ELF-1 (cell line): Measurements from ENCODE around the gene TTC16.

Source experiments
- DNase-seq: peaks from one replicate; pipeline ENCODE4 v3.0.0-alpha.2; 2016; ENCODE audit warnings: low read depth, low spot score

Gene TTC16

GRCh38 chr9:127715470-127716337 lies at the start of gene TTC16, which contains the start of gene PTRH1:
Gene TTC16, plus strand, starts transcription at chr9:127716079. Its CDS starts 67 bp downstream, at chr9:127716146.
Gene PTRH1, minus strand, starts transcription at chr9:127715663. Its CDS starts 24 bp downstream, at chr9:127715639.
- peak; percentile 98 for DNase-seq

DNA sequence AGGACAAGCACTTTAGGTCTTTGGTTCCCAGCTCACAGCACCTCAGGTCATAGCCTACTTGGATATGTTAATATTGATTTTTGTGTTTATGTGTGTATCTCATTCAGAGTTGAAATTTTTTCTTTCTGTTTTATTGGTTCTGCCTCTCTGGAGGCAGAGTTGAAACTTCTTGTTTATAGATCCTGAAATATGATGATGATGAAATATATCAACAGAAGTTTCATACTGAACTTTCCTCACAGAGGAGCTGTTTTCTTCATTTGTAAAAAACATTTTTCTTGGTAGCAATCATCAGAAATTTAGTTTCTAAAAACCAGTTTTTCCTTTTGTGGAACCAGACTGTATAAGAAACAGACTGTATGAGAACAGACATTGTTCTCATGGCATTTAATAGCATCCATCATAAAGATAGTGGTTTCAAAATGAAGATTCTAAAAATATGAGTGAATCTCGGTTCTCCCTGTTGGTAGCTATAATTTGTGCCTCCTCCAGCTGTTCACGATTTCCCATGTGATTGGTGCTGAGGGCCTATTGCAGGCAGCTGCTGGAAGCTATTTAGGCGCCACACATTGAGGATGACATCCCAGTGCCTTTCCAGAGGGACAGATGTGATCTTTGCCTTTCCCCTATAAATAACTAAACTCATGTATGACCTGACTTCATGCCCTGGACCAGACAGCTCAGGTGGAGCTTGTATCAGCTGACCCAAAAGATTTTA lies 48.6 kb upstream of the TTC16 start:
- no peak for DNase-seq

DNA sequence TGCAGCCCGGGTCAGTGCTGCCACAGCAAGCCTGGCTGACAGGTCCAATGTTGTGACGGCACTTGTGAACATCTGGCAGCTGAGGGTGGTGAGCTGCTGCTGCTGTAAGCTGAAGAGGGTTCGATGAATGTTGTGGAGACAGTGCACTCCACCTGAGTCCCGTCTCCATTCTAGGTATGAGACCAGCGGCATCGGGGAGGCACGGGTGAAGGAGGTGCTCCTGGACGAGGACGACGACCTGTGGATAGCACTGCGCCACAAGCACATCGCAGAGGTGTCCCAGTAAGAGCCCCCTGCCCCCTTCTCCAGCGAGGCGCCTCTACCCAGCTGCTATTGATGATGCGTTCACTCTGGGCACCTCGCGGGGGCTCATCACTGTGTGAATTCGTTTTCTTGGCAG lies 48.0 kb upstream of the TTC16 start:
- DNase-seq, result no peak

- DNase-seq, result no peak
These were observed 42.6 kb upstream of the TTC16 start for GRCh38 chr9:127673234-127673633.

DNA sequence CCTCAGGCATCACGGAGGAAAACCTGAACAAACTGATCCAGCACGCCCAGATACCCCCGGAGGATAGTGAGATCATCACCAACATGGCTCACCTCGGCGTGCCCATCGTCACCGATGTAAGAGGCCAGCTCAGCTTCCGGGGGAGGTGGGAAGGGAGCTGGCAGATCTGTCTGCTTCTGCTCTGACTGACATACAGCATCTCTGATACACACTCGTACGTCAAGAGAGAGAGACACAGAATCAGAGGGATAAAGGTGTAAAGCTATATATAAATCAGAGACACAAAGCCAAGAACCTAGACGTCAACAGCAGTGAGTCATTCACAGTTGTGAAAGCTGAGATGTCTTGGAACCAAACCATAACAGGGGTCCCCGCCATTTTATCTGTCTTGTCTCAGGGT lies 39.2 kb upstream of the TTC16 start:
- DNase-seq, result no peak

DNA sequence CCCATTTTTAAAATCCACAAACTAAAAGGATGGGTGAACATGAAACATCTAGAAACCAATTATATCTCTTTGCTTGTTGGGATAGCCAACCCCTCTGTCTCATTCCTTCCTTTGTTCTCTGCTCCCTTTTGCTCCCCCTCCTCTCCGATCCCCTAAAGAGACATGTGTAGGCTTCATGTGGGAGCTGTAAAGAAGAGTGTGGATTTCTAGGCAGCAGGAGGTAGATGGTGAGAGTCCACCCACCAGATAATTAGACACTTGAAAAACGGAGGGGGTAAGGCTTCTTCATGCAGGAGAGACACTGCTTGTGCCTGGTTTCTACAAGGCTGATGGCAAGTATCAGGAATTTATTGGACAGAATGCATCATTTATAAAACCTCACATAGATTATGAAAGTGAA lies 36.4 kb upstream of the TTC16 start:
- no peak for DNase-seq

DNA sequence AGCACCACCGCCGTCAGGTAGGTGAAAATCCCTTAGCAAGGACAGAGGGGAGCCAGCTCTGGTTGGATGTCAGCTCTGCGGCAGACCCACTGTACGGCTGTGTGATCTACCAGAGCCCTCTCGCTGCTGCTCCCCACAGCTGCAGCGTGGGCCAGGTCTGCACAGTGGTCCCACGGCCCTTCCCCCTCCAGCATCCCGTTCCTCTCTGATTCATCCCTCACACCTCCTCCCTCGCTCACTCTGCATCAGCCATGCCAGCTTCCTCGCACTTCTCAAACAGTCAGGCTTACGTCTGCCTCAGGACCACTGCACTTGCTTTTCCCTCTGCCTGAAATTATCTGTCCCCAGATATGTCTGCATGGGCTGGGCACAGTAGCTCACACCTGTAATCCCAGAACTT lies 35.7 kb upstream of the TTC16 start:
- DNase-seq, result no peak

GRCh38 chr9:127680846-127681245 lies 35.0 kb upstream of the TTC16 start:
- no peak for DNase-seq

DNA sequence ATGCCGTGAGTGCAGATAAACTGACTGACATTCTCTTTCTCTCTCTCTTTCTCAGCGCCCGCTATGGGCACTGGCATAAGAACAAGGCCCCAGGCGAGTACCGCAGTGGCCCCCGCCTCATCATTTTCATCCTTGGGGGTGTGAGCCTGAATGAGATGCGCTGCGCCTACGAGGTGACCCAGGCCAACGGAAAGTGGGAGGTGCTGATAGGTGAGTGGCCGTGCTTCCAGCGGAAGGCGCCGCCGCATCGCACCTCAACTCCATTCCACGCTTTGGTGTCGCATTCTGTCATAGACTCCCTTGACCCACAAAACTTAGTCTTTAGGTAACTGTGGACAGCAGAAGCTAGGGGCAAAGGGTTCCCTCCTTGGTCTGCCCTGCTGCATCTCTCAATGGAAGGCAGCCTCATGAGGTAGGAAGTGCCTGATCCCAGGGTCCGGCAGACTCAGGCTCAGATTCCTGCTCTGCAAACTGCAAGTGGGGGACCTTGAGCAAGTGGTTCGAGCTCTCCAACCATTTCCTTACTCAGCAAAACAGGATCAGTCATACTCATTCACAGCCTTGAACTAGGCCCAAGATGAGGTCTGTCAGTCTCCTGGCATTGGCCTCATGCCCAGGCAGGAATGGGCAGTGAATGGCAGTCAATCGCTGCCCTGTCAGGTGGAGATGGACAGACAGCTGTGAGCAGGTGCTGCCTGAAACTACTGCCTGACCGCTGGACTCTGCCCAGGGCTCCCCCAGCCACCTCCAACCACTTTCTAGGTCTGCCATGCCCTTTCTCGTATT lies 33.3 kb upstream of the TTC16 start:
- no peak for DNase-seq

DNA sequence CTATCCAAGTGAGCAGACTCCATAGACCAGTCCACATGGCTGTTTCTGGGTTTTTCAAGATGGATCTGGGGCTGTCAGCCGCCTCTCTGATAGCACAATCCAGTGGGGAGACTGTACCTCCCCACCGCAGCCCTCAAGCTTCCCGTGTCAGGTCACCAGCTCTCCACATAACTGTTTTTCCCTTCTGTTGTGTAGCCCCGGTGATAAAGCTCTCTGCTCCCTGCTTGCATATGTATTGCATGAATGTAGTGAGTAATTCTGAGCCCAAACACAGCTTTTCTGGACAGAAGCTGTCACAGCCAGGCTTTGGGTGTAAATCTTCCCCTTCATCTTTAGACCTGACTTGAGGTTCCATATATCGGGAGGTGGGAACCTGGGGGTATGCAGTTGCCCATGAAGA lies 32.2 kb upstream of the TTC16 start:
- DNase-seq, result no peak

DNA sequence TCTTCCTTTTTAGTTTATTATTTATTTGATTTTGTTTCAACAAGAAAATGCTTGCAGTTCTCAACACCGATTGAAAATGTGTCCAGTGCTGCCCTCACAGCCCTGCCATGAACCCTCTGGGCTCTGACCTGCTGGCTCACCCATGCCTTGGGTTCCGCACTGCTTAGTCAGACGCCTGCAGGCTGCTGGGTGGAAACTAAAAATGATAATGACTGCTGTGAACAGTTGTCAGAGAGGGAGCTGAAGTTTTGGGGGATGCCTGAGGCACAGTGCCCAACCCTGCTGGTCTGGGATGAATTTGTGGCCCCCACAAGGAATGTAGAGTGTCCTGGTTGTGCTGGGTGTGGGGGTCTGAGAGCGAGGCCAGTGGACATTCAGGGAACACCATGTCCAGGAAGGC lies 31.3 kb upstream of the TTC16 start:
- peak; percentile 66 for DNase-seq

DNA sequence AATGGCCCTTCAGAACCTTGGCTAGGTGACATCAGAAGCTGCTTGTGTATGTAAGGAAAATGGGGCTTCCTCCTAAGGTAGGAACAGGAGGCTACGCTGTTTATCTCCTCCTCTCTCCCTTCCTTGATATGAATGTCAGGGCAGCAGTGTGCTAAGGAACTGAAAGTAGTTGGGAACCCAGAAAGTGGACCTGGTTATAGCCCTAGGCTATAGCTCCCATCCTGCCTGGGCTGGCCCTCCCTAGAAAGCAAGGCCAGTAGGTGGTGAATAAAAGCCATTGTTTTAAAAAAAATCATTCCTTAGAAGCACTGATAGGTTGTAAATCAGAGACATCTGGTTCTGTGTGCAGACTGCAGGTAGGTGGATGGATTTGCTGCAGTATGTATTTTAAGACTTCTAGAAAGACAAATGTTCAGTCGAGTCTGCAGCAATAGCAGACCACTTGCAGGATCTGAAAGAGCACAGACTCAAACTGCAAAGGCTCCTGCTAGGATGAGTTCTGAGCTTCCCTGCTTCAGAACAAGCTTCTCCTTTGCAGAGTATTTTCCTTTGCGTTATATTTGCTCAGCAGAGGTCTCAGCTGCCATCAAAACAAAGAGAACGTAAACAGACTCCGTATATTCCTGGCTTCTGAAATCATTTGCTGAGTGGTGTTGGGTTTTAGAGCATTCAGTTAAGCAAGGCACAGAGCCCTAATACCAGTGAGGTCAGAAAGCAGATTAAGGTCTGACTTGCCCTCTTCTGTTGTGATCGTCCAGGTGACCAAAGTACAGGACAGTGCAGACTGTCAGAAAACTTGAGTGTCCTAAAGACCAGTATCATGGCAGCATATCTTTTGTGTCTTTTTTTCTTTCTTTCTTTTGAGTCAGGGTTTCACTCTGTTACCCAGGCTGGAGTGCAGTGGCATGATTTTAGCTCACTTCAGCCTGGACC lies 29.2 kb upstream of the TTC16 start:
- DNase-seq, result no peak

DNA sequence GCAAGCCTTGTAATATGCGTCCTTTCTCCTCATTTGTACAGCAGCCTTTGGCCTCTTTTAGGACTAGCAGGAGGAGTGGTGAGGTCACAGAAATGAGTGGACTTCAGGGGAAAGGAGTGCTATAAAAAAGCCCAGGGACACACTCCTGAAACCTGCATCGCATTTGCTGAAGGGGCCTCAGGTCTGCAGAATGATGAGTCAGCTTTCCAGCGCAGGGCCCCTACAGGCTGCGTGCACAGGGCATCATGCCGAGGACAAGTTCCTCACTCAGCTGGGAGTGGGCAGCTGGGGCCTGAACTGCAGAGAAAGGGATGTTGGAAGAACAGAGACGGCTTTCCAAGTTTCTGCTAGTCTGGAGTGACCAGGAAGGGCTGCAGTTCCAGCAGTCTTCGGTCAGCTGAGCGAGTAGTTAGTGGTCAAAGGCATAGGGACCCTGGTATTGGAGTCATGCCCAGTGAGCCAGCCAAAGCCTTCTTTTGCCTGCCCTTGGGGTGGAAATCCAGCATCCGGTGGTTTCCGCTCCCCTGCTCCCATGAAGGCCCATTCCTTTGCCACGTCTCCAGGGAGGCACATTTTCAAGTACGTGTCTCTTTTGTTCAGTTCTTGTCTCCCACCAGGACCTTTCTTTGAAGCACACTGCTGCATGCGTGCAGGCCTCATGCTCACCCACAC lies 26.4 kb upstream of the TTC16 start:
- DNase-seq, result no peak

DNA sequence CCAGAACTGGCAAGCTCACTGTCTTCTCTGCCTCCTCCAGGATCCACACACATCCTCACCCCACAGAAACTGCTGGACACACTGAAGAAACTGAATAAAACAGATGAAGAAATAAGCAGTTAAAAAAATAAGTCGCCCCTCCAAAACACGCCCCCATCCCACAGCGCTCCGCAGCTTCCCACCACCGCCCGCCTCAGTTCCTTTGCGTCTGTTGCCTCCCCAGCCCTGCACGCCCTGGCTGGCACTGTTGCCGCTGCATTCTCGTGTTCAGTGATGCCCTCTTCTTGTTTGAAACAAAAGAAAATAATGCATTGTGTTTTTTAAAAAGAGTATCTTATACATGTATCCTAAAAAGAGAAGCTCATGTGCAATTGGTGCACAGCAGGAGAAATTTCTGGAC lies 25.1 kb upstream of the TTC16 start:
- DNase-seq, result no peak

GRCh38 chr9:127692071-127692470 lies 23.8 kb upstream of the TTC16 start:
- no peak for DNase-seq

DNA sequence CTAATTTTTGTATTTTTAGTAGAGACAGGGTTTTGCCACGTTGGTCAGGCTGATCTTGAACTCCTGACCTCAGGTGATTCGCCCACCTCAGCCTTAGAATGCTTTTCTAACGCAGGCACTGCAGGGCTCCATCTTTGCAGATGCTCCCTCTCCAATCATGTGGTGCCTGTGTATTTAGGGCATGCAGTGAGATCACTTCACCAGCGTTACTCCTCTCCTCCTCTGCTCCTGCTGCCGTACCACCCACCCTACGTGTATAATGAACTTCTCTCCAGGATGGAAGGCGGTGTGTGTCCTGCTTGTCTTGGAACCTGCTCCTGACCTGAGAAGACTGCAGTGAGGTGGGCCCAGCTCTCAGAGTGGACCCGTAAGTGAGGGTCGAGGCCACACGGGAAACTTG lies 22.7 kb upstream of the TTC16 start:
- DNase-seq, result no peak

DNA sequence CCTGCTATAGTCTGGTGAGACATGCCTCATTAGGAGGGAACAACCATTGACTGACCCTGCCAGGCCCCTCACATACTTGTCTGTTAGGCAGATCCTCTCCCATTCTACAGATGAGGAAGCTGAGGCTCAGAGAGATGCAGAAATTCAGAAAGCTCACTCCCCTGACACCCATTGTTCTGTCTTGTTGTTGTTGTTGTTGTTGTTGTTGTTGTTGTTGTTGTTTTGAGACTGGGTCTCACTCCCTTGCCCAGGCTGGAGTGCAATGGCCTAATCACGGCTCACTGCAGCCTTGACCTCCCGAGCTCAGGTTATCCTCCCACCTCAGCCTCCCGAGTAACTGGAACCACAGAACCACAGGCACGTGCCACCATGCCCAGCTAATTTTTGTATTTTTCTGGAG lies 22.2 kb upstream of the TTC16 start:
- DNase-seq, result no peak

- DNase-seq, result no peak
These were observed 20.8 kb upstream of the TTC16 start for GRCh38 chr9:127694890-127695720.

GRCh38 chr9:127697575-127697974 lies 18.3 kb upstream of the TTC16 start:
- no peak for DNase-seq

DNA sequence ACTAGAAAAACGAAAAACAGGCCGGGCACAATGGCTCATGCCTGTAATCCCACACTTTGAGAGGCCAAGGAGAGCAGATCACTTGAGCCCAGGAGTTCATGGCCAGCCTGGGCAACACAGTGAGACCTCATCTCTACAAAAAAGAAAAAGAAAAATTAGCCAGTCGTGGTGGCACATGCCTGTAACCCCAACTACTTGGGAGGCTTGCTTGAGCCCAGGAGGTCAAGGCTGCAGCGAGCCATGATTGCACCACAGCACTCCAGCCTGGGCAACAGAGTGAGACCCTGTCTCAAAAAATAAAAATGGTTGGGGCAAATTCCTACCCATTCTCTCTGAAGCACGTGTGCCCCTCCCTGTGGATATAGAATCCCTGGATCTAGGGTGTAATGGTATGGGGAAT lies 17.5 kb upstream of the TTC16 start:
- DNase-seq, result no peak
